Gastrocnemius medialis (tissue), 4 donors: ENCODE results near the gene ZBTB17.

Experiments
- CTCF ChIP-seq, 5 experiments: fragments of 450-650 bp in 3 of 5; fragments of 200-600 bp in 2 of 5; sonication (generic) in 2 of 5; IDR thresholded peaks in 4 of 5; conservative IDR thresholded peaks in 1 of 5; 1 replicate in 4 of 5; 2 replicates in 1 of 5; pipeline ENCODE4 v1.5.1; 2016 to 2019; ENCODE audit warnings: antibody characterized with exemption in 5 of 5, mild to moderate bottlenecking in 3 of 5, moderate library complexity in 3 of 5
- POLR2A ChIP-seq, 2 donors: fragments of 450-650 bp; IDR thresholded peaks; one replicate each; pipeline ENCODE4 v1.6.1; 2017; ENCODE audit warnings: antibody characterized with exemption in 2 of 2, mild to moderate bottlenecking in 2 of 2, moderate library complexity in 2 of 2

- TF ChIP-seq POLR2A (IDR thresholded peaks at IDR 0.05) (no peak), CTCF (IDR thresholded peaks at IDR 0.05 in 4 of 5, conservative IDR thresholded peaks at IDR 0.05 in 1 of 5) (no peak)
Observed at GRCh38 chr1:15948595-15949452, 27.1 kb downstream of the ZBTB17 start.
